Measurements from ENCODE around the gene PLA2G4C.

The PLA2G4C gene

DNA sequence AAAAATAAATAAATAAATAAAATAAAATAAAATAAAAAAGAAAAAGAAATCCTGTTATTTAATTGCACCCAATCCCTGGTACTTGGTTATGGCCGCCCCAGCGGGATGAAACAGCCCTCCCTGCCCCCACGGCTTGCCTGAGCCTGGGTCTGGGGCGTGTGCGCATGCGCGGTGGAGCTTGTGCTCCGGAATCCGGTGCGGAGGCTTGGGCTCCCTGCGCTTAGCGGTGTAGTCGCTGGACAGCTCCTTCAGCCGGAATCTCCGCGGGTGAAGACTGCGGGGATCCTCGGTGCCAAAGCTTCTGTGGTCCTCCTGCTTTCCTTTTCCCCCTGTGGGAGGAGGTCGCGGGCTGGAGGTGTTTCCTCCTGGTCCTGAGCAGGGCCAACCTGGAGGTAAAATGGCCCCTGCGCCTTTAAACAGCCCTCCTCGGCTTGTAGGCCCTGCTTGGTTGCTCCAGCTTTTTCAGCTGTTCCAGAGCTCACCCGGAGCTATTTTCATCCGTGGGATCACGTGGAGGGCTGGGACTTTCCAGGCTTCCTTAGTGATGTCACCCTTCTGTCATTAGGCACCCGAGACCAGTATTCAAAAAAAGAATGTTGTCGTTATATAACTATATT lies at the start of gene PLA2G4C:
TSS of gene PLA2G4C (minus strand) at position 468 of the 617 bp plus-strand sequence. CDS start 4,288 bp downstream, outside the sequence.
- in situ Hi-C loops (cut with HindIII; ENCODE audit: low sequenced_read_pairs): no loop called here

DNA sequence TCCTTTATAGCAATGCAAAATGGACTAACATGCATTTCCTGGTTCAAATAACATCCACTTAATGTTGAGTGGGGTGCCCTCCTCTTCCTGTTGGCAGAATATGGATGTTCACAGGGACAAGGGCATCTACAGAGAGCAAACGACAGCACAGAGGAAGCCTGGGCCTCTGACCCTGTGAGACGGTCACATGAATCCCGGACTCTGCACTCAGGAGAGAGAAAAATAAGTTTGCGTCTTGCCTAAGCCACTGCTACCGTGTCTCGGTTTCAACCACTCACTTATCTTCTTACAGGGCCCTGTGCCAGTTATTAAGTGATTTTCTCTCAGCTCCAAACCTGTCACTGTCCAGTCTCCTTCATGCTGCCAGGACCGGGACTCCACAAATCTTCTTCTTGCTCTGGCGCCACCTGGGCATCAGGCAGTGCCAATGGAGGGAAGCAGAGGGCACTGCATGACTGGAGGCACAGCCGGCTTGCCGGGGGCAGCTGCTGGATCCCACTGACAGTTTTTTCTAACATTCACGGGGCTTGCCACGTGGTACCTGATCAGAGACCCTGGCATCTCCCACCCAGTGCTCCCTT lies 47.7 kb upstream of the PLA2G4C start:
- in situ Hi-C loops (cut with HindIII; ENCODE audit: low sequenced_read_pairs): no loop called here

GRCh38 chr19:48154003-48154402 lies 43.4 kb upstream of the PLA2G4C start:
- in situ Hi-C loops (cut with HindIII; ENCODE audit: low sequenced_read_pairs): no loop called here

DNA sequence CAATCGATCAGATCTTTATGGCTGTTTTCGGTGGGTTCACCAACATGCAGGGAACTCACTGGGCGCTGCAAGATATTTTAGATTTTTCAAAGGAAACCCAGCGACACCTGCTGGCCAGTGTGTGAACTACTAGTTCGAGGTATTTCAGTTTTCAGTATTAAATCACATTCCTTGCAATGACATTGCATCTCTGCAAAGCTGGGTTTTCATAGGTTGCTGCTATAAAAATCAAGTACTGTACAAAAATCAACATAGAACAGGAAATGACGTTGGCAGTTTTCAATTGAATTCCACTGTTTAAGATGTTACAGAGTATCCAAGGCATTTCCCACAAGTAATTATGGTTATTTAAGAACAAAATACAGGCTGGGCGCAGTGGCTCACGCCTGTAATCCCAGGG lies 41.9 kb upstream of the PLA2G4C start:
- in situ Hi-C loops (cut with HindIII; ENCODE audit: low sequenced_read_pairs): no loop called here

GRCh38 chr19:48149430-48149829 lies 38.8 kb upstream of the PLA2G4C start:
- in situ Hi-C loops (cut with HindIII; ENCODE audit: low sequenced_read_pairs): no loop called here

DNA sequence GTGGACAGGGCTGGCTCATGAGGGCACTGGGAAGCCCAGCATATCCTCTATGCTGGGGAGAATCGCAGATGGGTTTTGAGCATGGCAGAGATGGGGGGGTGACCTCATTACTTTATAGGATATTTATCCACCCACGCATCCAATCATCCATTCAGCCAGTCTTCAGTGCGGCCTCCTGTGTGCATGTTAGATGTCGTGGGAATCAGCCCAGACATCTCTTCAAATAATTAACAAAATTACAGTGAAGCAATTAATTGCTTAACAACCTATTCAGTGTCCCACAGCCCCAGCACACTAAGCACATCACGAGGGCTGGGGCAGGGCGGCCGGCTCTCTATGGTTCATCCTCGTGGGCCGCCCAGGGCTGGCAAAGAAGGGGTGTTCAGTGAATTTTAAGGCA lies 38.0 kb upstream of the PLA2G4C start:
- in situ Hi-C loops (cut with HindIII; ENCODE audit: low sequenced_read_pairs): no loop called here

GRCh38 chr19:48147597-48148175 lies 37.1 kb upstream of the PLA2G4C start:
- in situ Hi-C loops (cut with HindIII; ENCODE audit: low sequenced_read_pairs): no loop called here

GRCh38 chr19:48139053-48139452 lies 28.4 kb upstream of the PLA2G4C start:
- in situ Hi-C loops (cut with HindIII; ENCODE audit: low sequenced_read_pairs): no loop called here

GRCh38 chr19:48137411-48137810 lies 26.8 kb upstream of the PLA2G4C start:
- in situ Hi-C loops (cut with HindIII; ENCODE audit: low sequenced_read_pairs): no loop called here

DNA sequence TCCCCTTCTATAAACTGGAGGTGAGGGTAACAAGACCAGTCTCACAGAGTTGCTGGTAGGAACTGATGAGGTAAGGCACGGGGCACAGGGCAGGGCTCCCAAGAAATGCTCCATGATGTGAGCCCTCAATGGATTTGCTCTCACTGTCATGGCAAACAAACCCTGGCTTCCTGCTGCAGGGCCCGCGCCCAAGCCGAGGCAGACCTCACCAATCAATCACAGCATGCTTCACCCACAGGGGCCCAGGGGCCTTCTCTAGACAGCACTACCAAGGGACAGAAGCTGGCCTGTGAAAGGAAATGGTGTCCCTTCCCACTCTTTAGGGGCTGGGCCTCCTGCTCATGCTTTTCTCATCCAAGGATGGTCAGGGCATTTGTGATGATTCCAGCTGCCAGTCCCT lies 25.9 kb upstream of the PLA2G4C start:
- in situ Hi-C loops (cut with HindIII; ENCODE audit: low sequenced_read_pairs): no loop called here

DNA sequence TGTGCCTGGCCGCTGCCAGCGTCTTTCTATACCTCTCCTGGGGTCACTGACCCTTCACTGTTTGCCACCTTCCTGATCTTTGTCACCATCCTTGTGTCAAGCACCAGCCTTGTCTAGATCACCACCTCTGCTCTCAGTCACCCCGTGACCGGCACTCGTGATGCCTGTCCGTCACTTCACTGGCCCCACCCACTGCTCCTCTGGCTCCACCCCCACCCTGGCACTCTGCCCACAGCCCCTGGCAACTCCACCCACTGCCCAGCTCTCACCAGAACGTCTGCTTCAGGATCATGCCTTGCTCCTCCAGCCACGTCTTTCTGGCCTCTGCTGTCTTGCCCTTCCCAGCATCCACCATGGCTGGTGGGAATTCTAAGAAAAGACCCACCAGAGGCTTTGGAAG lies 24.8 kb upstream of the PLA2G4C start:
- in situ Hi-C loops (cut with HindIII; ENCODE audit: low sequenced_read_pairs): no loop called here

DNA sequence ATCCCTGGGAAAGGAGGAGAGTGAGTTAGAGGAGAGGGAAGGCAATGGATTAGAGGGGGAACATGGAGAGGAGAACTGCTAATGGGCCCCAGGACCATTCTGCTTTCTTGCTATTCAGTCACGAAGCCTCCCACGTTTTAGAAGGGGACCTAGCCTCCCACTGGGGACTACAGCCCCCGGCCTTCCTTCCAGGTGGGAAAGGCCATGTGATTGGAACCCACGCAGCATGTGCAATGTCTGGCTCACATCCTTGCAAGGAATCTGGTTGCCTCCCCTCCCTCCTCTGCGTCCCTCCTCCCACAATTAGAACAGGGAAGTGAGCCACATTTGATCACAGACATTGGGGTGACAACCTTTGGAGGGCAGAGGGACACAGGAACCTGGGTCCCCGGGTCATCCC lies 22.5 kb upstream of the PLA2G4C start:
- in situ Hi-C loops (cut with HindIII; ENCODE audit: low sequenced_read_pairs): no loop called here

DNA sequence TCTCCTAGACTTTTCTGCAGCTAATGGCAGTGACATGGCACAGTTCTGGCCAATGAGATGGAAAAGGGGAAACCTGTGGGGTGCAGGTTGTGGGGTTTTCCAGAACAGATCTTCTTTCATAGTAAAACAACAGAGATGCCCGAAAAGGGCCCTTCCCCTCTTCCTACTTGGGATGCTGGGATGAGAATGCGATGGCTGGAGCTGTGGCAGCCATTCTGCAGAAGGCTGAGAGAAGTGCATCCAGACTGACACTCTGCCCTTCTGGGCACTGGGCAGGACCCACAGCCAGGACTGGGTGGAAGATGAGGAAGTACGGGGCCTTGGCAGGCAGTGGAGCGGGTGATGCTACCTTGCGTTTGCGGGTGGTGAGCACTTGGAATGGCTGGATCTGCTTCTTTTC lies 16.9 kb upstream of the PLA2G4C start:
- in situ Hi-C loops (cut with HindIII; ENCODE audit: low sequenced_read_pairs): no loop called here

DNA sequence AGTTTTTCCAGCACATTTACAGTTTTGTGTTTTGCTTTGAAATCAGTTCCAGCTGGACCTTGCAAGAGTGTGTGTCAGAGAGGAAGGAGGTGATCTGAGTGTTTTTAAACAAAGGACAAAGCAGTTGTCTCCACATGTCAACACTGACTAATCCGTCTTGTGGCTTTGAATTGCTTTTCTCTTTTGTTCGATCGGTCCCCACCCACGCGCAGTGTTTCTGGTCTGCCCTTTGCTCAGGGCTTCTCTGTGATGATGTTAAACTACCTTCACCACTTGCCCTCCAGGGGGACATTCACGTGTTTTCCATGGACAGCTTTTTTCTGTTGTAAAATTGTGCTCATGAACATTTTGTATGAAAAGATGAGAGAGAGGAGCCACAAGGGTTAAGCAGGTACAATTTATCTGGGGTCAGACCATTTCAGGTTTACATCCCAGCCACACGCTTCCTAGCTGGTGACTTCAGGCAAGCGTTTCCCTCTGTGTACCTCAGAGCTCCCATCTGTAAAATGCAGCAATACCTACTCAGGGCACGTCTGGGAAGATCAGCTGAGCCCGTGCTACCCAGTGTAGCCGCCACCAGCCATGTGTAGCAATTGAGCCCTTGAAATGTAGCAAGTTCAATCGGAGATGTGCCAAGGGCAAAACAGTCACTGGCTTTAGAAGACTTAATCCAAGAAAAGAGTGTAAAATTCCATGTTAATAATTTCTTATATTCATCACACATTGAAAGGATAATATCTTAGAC lies 13.5 kb upstream of the PLA2G4C start:
- in situ Hi-C loops (cut with HindIII; ENCODE audit: low sequenced_read_pairs): no loop called here

GRCh38 chr19:48122421-48122820 lies 11.8 kb upstream of the PLA2G4C start:
- in situ Hi-C loops (cut with HindIII; ENCODE audit: low sequenced_read_pairs): no loop called here

DNA sequence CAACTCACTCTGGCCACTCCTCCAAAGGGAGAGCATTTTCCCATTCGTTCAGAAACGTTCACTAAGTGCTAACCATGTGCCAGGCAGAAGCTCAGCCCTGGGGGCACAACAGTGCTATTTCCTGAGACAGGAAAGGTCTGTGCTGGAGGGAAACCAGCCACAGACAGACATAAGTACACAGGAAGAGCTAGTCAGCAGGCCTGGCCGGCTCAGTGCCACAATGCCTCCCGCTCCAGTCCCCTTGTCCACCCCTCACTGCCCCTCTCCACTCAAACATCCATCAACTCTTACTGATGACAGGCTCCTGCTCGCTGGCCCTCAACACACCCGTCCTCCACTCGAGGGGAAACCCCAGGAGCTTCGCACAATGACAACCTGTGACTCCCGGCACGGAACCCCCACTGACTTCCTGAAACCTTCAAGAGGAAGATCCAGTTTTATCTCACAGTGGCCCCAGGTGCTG lies 11.3 kb upstream of the PLA2G4C start:
- in situ Hi-C loops (cut with HindIII; ENCODE audit: low sequenced_read_pairs): no loop called here

GRCh38 chr19:48121066-48121465 lies 10.4 kb upstream of the PLA2G4C start:
- in situ Hi-C loops (cut with HindIII; ENCODE audit: low sequenced_read_pairs): no loop called here

- in situ Hi-C loops (cut with HindIII; ENCODE audit: low sequenced_read_pairs): no loop called here
These were observed 9.9 kb upstream of the PLA2G4C start for GRCh38 chr19:48120505-48120904.

DNA sequence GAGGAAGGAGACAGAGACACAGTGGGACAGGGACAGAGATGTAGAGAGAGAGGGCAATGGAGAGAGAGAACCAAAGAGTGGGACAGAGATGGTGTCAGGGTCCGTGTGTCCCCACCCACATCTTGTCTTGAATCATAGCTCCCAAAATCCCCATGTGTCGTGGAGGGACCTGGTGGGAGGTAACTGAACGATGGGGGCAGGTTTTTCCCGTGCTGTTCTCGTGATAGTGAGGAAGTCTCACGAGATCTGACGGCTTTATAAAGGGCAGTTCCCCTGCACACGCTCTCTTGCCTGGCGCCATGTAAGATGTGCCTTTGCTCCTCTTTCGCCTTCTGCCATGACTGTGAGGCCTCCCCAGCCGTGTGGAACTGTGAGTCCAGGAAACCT lies 7.5 kb upstream of the PLA2G4C start:
- in situ Hi-C loops (cut with HindIII; ENCODE audit: low sequenced_read_pairs): no loop called here

DNA sequence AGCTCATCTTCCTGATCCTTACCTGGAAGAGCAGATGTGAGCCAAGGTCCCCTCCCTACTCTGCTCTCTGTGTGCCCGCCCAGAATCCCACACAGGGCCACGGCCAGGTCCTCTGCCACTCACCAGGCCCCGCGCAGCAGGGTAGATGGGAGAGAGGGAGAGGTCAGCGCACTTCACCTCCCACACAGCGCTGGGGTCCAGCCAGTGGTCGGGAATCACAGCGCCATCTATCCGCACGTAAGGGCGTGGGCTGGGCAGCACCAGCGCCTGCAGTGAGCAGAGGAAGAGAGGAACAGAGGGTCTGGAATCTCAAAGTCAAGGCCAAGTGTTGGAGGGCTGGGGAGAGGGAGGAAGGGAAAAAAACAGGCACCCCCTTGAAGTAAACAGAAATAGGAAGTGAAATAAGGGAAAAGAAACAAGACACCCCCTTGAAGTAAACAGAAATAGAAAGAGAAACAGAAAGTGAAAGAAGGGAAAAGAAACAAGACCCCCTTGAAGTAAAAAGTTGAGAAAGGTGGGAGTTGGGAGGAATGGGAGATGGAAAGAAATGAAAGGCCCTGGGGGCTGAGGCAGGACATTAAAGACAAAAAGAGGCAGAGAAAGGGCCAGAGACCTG lies 7.0 kb upstream of the PLA2G4C start:
- in situ Hi-C loops (cut with HindIII; ENCODE audit: low sequenced_read_pairs): no loop called here

DNA sequence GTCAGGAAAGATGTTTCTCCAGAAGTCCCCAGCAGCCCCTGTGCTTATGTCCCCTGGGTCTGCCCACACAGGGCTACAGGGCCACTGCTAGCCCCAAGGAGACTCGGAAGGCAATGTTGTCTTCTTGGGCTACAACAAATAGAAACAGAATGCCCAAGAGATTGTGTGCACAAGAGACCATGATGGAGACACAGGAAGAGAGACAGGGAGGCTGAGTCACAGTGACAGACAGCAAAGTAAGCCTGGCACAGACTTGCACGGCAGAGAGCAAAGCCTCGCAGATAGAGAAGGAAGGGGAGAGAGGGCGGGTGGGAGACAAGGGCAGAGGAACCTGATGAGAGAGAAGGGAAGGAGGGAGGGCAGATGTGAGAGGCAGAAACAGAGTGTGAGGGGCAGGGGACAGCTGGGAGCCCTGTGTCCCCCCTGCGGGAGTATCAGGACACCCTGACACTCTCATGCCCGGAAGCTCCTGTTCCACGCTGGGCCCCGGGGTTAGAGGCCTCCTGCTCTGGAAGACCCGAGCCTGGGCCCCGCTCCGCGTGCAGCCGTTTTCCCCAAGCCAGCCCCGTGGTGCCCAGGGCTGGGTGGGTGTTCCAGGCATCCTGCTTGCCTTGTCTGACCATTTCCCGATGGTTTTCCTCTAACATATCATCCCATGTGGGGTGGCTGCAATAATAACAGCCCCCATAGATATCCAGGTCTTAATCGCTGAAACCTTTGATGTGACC lies 2.7 kb upstream of the PLA2G4C start:
- in situ Hi-C loops (cut with HindIII; ENCODE audit: low sequenced_read_pairs): no loop called here

Data from endothelial cell of hepatic sinusoid (primary cell).